C4-2B (cell line): Measurements from ENCODE around the gene FBXW11.

ENCODE experiments used
- CTCF ChIP-seq: fragments of 450-650 bp; conservative IDR thresholded peaks from 2 replicates; pipeline ENCODE4 v1.5.1; 2017; ENCODE audit warnings: mild to moderate bottlenecking
- ZFX ChIP-seq: fragments of 450-650 bp; IDR thresholded peaks from 2 replicates; pipeline ENCODE4 v1.6.1; 2017

GRCh38 chr5:171939951-171940350 is 66.5 kb downstream of the FBXW11 start:
- TF ChIP-seq CTCF: no peak
- TF ChIP-seq ZFX: no peak
